HG02884 (cell line): ENCODE results near the gene GALNT1.

Experiments used
- ATAC-seq: cut with Tn5 transposase; IDR thresholded peaks from one replicate; pipeline ENCODE4 v1.9.1; 2021; ENCODE audit warnings: mild to moderate bottlenecking, moderate library complexity; ENCODE audit not compliant: unreplicated experiment

The GALNT1 gene

GRCh38 chr18:35749701-35750100 is 168.2 kb downstream of the GALNT1 start:
- no peak for ATAC-seq

- no peak for ATAC-seq
Measured at GRCh38 chr18:35750929-35751328, 169.4 kb downstream of the GALNT1 start.

GRCh38 chr18:35753306-35753910 is 171.9 kb downstream of the GALNT1 start:
- ATAC-seq = no peak

GRCh38 chr18:35754464-35754863 is 172.9 kb downstream of the GALNT1 start:
- no peak for ATAC-seq

- ATAC-seq = no peak
Measured at GRCh38 chr18:35755369-35755768, 173.8 kb downstream of the GALNT1 start.

- ATAC-seq = peak; percentile 65
Measured at GRCh38 chr18:35756506-35757117, 175.1 kb downstream of the GALNT1 start.
